DMS79 treated with DMSO at 0.1 percent for 48 hours (cell line): ENCODE results near the gene CPNE6.
"Not testable (repeated sequence)": the region's sequence is repeated elsewhere in the genome, so short reads cannot be mapped to it uniquely, and the experiment has no call there.

Experiments used
- DNase-seq: peaks from one replicate; lab custom pipeline; 2025; lab: John Stamatoyannopoulos, UW

The CPNE6 gene

DNA sequence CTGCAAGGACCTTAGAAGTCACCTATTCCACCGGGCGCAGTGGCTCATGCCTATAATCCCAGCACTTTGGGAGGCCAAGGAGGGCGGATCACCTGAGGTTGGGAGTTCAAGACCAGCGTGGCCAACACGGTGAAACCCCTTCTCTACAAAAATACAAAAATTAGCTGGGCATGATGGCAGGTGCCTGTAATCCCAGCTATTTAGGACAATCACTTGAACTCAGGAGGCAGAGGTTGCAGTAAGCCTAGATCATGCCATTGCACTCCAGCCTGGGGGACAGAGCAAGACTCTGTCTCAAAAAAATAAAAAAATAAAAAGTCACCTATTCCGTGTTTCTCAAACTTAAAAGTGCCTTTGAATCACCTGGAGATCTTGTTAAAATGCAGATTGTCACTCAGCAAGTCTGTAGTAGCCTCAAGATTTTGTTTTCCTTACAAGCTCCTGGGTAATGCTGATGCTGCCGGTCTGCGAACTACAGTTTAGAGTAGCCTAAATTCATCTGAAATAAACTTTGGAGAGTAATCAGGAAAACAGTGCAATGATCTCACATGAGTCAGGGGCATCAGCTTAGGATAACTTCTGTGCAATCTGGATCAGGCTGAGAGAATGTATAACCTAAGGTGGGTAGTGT, 34.4 kb downstream of the CPNE6 start:
- DNase-seq, result not testable (repeated sequence)

DNA sequence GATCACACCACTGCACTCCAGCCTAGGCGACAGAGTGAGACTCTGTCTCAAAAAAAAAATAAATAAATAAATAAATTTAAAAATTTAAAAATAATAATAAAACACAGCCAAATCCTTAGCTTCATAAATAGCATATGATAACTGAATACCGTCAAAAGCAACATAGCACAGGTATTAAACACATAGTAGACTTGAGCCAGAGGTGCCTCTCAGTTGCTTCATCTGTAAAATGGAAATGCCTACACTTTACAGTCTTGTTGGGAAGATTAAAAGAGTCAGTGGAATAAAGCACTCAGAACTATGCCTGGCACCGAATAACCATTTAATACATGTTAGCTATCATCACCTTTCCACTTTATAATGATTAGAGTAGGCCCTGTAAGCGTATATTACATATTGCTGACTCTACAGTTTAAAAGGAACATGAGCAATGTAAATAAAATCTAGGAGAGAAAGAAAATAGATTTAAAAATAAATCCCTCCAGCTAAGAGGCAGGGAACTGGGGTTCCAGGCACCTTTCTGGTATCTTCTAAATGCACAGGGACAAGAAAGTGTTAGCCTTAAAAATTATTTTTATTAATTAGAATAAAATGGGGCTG, 35.4 kb downstream of the CPNE6 start:
- no peak for DNase-seq

DNA sequence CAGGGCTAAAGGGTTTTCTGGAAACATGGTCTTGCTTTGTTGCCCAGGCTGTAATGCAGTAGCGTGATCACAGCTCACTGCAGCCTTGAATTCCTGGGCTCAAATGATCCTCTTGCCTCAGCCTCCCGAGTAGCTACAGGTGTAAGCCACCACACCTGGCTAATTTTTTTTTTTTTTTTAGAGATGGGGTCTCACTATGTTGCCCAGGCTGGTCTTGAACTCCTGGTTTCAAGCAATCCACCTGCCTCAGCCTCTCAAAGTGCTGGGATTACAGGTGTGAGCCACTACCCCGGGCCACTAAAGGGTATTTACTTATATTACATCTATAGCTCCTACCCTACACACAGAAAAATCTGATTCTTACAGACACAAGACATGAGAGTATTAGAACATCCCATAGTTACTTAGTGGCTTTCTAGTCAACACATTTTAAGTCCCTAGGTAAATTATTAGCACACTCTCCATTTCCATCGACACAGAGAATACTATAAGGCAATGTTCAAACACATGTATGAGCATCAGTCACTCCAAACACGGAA, 37.0 kb downstream of the CPNE6 start:
- DNase-seq, result no peak

DNA sequence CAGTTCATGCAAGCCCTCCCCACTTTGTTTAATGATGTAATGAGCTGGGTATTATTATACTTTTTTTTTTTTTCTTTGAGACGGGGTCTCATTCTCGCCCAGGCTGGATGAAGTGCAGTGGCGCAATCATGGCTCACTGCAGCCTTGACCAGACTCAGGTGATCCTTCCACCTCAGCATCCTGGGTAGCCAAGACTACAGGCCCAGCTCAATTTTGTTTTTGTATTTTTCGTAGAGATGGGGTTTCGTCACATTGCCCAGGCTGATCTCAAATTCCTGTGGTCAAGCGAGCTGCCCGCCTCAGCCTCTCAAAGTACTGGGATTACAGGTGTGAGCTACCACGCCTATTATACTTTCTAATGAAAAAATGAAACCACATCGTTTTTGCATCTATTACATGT, 38.7 kb downstream of the CPNE6 start:
- DNase-seq, result no peak

DNA sequence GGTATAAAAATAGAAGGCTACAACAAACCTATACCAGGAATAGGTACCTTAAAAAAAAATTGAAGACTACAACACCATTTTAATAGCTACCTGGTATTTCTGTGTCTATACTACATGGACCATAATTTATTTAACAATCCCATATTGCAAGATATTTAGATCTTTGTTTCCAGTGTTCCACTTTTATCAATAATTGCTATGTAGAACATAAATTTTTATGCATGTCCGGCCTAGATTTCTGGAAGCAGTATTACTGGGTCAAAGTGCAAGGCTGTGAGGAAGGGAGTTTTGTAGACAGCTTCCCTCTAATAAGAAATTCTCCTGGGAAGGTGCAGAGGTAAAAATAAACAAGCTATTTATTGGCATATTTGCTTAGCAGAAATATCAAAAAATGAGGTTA, 39.2 kb downstream of the CPNE6 start:
- DNase-seq, result no peak

DNA sequence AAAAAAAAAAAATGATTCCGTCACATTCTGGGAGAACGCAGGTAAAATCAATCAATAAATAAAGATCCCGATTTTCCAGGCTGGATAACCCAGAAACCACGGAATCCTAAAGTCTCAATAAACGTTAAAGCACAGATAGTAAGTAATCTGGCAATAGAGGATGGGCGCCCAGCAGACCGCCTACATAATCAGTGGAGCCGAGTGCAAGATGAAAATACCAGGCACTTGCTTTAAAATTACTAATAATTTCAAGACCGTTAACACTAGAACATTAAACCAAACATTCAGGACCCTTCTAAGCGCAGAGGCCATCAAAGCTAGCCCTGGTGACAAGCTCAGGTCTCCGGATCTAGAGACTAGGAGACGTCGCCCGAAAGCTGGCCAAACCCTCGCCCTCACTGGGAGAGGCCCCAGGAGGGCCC, 42.0 kb downstream of the CPNE6 start:
- peak; percentile 48 for DNase-seq

DNA sequence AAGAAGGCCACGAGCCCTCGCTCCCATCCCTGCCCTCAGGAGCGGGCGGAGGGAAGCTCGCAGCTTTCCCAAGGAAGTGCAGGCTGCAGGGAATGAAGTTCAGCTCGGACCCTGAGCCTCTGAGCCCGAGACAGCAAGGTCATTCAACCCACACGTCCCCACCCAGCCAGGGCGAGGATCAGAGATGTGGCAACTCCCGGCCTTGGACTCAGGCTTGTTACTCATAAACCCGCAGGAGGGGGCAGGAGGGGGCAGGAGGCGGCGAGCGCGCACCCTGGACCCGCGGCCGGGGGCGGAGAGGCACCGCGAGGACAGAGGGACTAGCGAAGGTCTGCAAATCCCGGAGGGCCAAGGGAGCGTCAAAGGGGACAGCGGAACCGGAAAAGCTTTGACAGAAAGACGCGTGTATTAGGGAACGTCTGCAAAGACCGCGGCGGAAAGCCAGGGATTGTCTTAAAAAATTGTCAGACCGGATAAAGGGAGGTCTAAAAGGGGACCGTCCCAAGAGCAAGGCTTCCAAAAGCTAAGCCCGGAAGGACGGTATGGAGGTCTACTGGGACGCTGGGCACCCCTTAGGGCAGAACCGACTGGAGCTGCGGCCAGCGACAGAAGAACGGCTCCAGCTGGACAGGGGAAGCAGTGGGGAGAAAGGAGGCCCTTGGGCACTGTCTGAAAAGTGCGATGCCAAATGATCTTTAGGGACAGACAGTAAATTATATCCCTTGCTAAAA, 42.6 kb downstream of the CPNE6 start:
- DNase-seq, result peak; percentile 96

DNA sequence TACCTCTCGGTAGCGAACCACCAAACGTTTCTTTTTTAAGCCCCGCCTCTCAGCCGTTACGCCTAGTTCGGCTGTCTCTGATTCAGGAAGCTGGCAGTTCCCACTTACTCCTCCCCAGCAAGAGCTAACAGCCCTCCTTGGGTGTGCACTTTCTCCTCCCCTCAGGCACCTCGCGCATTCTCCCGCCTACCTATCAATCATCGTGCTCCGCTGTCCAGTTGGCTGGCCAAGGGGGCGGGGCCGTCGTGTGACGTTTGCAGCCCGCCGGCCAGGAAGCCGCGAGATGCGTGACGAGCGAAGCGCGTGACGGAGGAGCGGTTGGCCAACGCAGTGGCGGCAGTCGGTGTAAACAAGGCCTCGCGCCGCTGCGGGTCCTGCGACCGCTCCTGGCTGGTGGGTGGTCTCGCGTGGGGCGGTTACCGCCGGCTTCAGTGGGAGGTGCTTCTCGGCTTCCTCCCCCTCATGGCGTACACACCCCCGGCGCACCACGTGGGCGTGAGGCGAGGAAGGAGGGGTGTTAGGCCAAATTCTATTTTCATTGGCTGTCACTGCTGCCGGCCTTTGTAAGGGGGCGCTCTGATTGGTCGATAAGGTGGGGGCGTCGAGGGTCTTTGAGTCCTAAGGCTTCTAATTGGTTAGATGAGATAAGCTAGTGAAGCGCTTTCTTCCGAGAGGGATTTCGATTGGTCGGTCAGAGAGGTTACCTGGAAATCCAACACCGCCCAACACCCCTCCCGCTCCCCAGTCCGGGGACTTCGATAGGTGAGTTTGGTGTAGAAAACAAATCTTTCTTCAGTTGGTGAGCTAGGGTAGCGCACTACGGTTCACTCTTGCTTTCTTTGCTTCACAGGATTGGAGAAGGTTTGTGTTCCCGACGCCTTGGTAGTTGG, 43.4 kb downstream of the CPNE6 start, which contains the start of the genes DCAF11 and NRL:
Gene DCAF11 (plus strand): TSS at position 246 of the 890 bp plus-strand sequence. CDS start 818 bp downstream, outside the sequence.
Gene NRL (minus strand): TSS at position 418 of the 890 bp plus-strand sequence. CDS start 32,101 bp downstream, outside the sequence.
- DNase-seq, result peak; percentile 100

DNA sequence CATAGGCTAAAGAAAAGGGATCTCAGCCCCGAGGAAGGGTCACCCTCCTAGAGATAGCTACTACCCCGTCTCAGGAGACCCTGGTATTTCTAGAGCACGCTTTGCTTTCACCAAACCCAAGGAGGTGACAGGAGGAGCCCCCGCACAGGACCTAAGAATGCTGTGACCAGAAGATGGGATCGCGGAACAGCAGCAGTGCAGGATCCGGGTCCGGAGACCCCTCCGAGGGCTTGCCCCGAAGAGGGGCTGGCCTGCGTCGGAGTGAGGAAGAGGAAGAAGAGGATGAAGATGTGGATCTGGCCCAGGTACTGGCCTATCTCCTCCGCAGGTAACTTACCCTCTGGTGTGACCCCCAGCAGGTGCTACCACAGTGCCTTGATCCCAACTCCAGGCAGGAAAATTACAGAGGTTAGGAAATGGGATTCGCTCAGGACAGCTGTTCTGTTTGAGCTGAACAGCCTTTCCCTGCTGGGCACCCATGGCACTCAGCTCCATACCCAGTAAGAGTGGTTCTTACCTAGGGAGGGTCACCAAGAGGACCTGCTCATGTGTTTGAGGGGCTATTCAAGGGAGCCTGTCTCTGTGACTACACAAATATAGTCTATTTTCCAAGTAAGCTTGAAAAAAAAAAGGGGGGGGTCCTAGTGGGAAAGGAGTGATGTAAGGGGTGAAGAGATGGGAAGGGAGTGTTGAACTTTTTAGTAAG, 44.2 kb downstream of the CPNE6 start:
- DNase-seq, result no peak

DNA sequence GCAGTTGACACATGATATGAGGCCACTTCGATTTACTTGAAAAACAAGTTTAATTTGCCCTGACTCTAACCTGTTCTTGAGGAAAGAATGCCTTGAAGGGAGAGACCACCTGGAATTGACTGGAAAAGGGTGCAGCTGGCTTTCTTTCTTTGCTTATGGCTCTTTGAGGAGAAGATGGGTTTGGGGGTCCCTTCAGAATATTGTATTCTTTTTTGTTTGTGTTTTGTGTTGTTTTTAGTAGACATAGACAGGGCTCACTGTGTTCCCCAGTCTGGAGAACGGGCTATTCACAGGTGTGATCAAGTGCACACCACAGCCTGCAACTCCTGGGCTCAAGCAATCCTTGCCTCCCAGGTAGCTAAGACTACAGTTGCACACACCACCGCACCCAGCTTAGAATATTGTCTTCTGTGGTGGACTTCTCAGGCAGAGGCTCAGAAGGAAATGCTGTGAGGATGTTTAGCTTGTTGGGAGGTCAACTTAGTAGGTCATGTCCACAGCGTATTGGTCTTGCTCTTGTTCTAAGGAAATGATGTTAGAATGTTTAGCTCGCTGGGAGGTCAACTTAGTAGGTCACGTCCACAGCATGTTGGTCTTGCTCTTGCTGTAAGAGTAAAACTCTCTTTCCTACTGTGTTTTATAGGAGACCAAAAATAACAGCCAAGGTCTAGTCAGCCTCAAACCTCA, 44.9 kb downstream of the CPNE6 start:
- no peak for DNase-seq

DNA sequence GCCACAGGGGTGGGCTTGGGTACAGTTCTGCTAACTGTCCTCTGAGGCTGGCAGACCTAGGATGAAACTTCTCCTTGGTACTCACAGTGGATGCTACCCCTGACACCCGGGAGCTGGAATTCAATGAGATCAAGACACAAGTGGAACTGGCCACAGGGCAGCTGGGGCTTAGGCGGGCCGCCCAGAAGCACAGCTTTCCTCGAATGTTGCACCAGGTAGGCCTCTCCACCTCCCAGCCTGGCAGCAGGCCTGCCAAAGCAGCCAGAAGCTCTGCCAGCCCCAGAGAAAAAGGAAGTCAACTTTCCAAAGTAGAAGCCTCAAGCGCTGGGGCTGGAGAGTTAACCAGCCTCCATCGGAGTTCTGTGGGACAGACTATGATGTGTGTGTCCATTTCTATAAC, 45.8 kb downstream of the CPNE6 start:
- DNase-seq, result no peak

DNA sequence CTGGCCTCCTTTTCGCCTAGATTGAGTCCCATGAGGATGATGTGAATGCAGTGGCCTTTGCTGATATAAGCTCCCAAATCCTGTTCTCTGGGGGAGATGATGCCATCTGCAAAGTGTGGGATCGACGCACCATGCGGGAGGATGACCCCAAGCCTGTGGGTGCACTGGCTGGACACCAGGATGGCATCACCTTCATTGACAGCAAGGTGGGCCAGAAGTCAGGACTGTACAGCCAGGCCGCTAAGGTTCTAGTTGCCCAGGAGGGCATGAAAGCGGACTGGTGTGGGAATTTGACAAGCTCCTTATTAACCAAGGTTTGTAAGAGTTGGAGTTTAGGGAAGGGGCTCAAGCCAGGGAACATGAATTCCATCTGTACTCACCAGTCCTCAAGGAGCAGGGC, 48.3 kb downstream of the CPNE6 start:
- no peak for DNase-seq

DNA sequence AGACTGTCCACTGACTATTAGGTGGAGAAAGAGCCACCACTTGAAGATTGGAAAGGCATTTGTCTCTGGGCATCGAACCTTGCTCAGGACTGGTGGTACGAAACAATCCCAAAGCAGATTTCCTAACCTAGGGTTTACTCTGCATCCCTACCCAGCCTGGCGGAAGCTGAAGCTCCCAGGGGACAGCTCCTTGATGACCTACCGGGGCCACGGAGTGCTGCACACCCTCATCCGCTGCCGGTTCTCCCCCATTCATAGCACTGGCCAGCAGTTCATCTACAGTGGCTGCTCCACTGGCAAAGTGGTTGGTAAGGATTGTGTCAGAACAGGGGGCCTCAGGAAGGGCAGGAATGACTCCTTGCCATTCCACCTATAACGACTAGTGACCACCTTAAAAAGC, 49.8 kb downstream of the CPNE6 start:
- DNase-seq, result no peak

DNA sequence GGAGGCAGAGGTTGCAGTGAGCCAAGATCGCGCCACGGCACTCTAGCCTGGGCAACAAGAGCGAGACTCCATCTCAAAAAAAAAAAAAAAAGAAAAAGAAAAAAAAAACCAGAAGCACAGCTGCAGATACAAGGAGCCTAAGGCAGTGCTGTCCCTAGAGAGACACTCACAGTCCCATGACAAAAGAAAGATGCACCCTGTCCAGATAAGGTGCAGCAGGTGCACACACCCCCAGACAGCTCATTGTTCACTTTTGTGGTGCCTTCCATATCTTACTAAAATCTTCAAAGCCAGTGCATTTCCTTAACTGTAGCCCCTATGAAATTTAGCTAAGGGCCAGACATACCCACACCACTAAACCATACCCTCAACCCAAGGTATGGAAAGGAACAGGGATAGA, 51.1 kb downstream of the CPNE6 start:
- no peak for DNase-seq

DNA sequence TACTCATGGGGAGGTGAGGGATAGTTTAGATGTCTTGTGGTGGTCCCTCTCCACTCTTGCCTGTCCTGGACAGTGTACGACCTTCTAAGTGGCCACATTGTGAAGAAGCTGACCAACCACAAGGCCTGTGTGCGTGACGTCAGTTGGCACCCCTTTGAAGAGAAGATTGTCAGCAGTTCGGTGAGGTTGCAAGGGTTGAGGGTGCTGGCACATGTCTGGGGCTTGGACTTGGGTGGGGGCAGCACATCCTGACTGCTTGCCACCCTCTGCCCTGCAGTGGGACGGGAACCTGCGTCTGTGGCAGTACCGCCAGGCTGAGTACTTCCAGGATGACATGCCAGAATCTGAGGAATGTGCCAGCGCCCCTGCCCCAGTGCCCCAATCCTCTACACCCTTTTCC, 51.5 kb downstream of the CPNE6 start:
- no peak for DNase-seq

DNA sequence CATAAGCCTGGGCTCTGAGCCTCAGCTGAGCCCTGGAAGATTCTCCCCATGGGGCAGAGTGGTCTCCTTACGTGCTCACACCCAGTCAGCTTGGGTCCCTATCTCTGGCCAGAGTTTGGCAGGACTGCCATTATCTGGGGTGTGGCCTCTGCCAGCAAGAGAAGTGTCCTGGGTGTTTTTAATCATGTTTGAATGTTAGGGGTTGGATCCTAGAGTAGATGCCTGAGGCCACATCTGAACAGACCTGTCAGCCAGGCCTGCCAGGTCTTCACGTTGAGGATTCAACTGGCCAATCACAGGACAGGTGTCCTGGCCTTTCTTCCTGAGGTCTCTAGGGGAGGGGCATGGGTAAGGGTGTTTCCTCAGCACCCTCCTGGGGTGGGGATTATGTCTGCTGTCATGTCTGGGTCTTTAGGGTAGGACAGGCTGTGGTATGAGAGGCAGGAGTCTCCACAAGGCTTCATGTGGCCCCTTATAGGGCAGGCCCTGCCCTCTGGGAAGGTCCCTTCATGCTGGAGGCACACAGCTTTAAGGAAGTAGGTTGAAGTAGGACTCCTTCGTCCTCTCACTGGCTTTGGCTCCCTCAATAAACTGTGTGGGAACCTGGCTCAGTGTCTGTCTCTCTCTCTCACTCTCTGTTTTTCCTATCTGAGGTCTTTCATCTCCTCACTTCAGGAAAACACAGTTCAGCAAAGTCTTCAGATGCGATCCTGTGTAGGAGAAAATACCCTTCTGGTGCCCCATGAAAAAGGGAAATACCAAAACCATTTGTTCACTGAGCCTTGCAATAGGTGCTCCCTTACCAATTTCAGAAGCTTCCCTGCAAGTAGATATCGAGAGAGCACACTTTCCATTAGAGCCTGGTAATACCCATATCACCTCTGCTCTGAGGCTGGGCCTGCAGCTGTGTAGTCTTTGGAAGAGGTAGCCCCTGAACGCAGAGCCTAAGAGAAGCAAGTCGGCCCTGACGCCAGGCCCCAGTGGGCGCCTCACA, 52.4 kb downstream of the CPNE6 start:
- no peak for DNase-seq

DNA sequence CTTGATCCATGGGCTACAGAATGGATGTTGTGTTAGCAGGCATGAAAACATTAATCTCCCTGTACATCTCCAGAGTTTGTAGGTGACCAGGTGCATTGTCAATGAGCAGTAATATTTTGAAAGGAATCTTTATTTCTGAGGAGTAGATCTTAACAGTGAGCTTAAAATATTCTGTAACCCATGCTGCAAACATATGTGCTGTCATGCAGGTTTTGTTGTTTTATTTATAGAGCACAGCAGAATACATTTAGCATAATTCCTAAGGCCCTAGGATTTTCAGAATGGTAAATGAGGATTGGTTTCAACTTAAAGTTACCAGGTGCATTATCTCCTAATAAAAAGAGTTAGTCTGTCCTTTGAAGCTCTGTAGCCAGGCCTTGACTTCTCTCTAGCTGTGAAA, 55.6 kb downstream of the CPNE6 start:
- no peak for DNase-seq

DNA sequence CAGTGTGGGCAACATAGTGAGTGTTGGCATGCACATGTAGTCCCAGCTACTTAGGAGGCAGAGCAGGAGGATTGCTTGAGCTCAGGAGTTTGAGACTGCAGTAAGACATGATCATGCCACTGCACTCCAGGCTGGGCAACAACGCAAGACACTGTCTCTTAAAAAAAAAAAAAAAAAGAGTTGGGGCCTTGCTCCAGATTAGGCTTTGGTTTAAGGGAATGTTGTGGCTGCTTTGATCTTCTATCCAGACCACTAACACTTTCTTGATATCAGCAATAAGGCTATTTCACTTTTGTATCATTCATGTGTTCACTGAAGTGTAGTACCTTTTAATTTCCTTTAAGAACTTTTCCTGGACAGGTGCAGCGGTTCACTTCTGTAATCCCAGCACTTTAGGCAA, 56.3 kb downstream of the CPNE6 start:
- no peak for DNase-seq
